HG02759 (cell line): Measurements from ENCODE around the gene MYO10.
"Not testable (repeated sequence)": the region's sequence is repeated elsewhere in the genome, so short reads cannot be mapped to it uniquely, and the experiment has no call there.

Experiments used
- ATAC-seq: cut with Tn5 transposase; IDR thresholded peaks from one replicate; pipeline ENCODE4 v1.9.1; 2021; ENCODE audit warnings: mild to moderate bottlenecking, moderate library complexity; ENCODE audit not compliant: unreplicated experiment

The MYO10 gene

DNA sequence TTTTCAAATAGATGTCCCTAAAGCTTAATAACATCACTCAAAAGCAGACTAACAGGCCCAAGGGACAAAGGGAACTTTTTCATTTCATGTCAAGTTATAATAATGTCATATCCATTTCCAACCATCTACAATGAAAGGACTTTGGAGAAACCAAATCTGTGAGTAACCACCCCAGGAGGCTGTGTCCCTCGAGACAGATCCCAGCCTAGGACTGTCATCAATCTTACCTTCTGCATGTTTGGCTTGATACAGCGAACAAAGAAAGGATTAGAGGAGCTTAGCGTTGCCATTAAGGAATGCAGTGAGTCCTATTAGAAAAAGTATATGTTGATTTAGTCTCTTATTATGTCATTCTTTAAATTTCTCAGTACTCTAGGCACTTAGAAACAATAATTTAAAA lies 181.5 kb downstream of the MYO10 start:
- ATAC-seq, result no peak

DNA sequence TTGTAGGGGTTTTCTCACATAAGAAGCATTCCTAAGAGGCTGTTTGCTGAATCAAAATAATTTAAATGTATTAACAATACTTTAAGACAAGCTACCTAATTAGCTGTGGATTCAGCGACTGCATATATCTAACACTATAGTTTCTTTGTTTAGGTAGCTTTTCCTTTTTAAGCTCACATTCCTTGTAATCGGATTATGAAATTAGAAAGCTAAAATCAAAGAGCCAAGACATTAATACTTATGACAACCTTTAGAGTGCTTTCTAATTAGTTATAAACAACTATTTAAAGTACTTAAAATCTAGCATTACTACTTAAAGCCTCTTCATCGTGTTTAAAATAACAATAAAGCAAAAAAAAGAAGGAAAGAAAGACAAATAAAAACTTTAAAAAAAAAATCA lies 182.0 kb downstream of the MYO10 start:
- ATAC-seq, result no peak

DNA sequence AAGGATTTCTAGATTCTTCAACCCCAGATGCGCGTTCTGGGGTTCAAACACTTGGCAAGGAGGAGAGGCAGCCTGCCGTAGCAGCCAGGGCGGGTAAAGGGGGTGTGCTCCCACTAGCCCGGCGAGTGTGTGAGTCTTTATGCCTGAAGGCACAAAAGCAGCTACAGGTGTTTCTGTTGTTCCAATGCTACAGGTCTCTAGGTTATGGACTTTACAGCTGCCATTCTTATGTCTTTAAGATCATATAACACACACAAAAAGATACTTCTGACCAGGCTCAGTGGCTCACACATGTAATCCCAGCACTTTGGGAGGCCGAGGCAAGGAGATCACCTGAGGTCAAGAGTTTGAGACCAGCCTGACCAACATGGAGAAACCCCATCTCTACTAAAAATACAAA lies 185.6 kb downstream of the MYO10 start:
- no peak for ATAC-seq

DNA sequence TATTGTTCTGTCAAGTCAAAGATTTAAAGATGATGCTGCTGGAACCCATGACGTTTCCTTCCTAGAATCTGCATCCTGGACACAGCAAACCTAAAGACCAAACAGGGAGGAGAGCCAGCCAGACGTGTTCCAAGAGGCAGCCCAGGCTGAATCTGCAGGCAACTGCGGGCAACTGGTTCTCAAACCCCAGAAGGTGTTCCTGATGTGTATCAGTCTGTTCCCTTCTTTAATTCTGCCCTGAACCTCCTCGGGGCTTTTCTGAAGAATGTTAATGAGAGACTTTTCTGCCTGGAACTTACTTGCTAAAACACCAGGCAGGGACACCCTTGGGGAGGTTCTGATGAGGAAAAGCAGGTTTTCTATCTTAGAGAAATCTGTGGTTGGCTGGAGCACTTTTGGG lies 186.5 kb downstream of the MYO10 start:
- ATAC-seq, result no peak

DNA sequence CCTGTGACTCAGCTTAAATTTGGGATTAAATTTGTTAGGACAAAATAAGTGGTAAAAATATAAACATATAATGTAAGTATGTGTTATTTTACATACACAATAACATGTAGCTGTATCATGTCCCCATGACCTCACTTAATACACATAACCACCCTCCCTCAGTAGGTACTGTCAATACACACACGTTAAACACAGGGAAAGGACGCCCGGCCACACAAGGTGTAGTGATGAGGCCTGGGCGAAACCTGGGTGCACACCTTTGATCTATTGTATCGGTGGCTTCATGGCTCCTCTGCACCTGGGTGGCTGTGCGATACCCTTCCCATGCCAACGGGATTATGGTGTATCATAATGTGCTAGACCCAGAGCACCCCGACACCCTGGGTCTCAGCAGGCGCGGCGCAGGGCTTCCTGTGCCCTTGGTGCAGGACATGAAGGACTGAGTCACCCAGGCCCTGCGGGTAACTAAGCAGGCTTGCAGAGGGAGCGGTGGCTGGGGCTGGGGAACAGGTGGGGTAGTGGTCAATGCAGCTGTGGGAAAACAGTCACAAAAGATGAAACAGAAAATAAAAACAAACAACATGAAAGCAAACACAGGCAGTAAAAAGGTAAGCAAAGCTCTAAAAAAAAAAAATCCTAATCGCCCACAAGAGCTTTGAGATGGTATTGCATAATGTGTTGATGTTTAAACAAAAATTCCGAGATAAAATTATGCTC lies 191.8 kb downstream of the MYO10 start:
- ATAC-seq, result no peak

DNA sequence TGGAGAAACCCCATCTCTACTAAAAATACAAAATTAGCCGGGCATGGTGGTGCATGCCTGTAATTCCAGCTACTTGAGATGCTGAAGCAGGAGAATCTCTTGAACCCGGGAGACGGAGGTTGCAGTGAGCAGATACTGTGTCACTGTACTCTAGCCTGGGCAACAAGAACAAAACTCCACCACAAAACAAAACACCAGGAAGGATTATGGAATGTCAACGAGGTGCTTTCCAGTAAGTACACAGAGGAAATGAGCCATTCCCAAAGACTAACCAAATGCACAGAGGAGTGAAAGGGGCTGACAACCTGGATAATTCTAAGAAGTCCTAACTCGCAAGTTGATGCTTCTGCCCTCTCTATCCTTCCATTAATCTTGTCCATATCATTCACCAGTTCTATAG lies 193.2 kb downstream of the MYO10 start:
- ATAC-seq, result no peak

DNA sequence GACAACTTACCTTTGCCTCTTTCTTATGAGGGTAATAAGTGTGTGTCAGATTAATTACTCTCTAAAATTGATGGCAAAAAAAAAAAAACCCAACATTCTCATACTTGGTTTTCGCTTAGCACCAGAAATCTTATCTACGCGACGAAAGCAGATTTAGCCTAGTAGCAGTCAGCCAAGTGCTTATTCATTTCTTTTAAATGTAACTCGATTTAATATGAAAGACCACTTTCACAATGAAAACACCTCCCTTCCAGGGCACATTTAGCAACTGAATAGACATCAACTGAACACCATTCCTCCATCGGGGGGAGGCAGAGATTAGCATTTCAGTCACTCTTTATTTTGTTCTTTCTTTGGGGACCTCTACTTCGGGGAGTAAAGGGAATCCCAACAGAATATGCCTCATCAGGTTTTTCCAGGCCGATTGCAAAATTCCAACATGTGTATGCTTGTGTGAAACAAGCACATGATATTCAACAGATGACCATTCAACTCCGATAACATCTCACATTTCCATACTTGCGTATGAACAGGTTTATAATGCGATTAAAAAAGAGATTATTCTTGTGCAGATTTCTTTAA lies 195.2 kb downstream of the MYO10 start:
- ATAC-seq, result no peak

DNA sequence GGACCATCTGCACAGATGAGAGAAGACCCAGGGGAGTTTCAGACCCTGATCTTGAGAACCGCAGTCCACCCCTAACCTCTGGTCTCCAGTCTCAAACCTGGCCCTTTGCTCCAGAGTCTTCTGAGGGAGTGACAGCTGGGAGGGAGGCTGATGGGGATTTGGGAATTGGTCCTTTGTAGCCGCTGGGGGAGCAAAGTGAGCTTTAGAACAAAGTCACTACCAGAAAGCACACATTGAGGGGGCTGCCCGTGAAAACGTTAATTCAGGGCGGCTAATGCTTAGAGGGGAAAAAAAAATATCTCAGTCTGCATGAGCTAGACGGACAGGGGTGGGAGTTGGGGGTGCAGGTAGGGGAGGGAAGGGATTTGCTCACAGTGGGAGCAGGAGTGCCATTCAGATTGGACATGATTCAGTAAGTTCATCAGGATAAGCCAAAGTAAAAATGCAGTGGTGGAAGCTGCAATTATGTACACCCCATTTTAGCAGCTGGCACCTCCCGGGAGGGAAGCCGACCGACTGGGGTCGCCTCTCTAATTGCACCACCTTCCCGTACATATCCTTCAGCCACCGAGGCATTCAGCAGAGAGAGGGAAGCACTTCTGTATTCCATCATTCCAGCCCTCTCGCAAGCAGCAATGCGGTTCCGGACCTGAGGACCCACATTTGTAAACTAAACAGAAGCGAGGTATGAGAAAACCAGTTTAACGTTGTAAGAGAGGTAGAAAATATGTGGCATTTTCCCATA lies 195.8 kb downstream of the MYO10 start:
- ATAC-seq, result no peak

DNA sequence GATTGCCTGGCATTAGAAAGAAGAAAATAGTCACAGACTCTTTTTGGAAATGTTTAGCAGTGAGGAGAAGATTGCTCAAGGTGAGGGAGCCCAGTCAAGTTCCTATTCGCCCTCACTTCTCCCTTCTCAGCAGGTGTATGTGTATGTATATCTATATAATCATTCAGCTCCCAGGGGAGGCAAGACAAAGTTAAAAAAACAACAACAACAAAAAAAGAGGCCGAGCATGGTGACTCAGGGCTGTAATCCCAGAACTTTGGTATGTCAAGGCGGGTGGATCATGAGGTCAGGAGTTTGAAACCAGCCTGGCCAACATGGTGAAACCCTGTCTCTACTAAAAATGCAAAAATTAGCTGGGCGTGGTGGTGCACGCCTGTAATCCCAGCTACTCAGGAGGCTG lies 197.7 kb downstream of the MYO10 start:
- not testable (repeated sequence) for ATAC-seq

DNA sequence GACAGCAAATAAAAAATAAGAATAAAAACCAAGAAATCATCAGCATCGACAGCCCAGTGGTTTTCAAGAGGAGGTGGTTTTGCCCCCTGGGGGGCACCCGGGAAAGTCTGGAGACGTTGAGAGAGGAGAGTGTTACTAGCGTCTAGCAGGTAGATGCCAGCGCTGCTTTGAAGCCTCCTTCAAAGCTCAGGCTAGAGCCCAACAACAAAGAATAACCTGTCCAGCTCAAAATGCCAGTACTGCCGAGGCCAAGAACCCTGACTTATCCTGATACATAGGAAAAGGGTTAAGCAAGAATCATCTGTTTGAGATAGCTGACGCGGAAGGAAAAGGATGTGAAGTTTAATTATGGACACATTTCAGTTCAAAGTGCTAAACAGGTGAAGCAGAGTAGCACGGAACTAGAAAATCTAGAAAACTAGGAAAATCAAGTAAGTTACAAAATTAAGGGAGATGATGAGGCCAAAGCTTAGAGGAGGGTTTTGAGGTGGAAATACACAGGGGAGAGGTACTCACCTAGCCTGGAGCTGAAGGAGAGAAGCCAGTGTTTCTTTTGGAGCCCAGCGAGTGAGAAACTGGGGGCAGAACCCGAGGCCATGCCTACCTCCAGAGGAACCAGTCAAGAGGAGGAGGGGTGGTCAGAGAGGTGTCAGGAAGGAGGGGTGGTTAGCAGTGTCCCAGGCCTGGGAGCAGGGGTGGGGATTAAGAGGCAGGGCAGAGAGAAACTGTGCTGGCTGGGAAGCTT lies 198.3 kb downstream of the MYO10 start:
- ATAC-seq, result no peak

DNA sequence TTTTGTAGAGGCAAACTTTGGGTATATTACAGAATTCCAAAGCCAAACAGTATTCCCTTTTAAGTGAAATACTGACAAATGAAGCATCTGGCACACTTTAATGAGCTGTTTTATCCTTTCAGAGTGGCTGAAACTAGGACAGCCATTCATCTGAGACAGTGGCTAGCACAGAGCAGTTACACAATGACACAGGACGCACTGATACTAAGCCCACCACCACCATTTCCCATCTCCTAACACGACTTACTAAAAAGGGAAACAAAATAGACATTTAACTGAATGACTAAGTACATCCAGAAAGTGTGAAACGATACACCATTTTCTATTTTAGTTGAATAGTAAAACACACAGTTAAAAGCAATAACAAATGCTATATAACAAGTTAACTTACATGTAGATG lies 198.9 kb downstream of the MYO10 start:
- no peak for ATAC-seq

DNA sequence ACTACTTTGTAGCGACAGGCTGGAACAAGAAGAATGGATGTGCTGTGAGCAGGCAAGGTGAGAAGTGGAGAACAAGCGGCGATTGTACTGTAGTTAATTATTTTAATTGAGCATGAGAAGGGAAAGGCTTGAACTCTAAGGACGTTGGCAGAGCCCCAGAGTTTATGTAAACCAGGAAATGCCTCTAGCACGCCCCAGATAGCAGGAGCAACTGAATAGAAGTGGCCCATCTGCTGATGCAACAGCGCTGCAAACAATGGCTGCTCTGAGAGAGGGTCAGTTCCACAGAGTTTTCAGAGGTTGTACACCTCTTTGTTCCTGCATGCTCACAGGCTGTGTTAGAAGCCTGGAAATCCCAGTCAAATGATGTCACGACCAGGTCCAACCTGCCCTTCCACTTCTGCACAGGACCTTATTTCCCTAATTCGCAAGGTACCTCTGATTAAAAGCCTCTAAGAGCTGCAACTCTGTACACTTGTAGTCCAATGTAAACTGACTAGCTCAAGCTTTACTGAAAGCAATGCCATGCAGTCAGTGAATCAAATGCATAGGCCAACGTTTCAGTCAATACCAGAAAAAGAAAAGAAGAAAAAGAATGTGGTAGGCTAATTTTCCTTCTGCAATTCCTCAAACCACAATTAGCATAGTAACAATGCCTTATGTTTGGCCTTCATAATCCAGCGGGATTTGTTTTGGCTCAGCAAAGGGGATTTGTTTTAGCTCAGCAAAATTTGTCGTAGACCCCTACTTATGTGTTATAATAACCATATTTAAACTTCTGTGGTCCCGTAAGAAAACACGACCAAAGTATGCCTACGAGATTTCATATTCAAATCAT lies 199.7 kb downstream of the MYO10 start:
- no peak for ATAC-seq

DNA sequence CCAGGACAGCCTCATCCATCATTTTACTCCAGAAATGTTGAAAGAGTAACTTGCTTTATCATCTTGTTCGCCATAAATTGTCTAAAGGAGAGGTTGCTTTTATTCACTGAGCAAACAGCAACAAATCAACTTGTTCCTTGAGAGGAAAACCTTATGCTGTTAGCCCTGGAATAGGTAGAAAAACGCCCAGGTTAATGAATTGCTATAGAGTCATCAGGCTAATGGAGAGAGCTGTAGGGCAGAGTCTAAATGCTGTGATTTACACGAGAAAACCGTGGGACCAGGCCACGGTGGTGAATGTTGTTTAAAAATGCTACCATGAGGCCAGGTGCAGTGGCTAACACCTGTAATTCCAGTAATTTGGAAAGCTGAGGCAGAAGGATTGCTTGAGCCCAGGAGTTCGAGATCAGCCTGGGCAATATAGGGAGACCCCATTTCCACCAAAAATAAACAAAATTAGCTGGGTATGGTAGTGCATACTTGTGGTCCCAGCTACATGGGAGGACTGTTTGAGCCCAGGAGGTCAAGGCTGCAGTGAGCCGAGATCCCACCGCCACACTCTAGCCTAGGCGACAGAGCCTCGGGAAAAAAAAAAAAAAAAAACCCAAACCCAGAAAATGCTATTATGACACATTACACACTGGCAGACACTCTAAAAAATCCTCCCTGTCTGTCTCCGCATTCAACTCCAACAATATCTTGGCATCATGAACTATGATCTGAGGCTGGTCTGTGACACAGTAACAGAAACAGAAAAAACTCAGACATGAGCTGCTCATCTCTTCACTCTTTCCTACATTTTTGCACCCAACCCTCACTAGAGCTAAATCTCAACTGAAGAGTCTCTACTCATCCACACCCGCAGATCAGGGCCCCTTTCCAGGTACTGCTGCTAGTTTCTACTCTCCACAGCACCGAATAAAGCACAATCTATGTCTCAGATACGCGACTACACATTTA lies 200.7 kb downstream of the MYO10 start:
- no peak for ATAC-seq

DNA sequence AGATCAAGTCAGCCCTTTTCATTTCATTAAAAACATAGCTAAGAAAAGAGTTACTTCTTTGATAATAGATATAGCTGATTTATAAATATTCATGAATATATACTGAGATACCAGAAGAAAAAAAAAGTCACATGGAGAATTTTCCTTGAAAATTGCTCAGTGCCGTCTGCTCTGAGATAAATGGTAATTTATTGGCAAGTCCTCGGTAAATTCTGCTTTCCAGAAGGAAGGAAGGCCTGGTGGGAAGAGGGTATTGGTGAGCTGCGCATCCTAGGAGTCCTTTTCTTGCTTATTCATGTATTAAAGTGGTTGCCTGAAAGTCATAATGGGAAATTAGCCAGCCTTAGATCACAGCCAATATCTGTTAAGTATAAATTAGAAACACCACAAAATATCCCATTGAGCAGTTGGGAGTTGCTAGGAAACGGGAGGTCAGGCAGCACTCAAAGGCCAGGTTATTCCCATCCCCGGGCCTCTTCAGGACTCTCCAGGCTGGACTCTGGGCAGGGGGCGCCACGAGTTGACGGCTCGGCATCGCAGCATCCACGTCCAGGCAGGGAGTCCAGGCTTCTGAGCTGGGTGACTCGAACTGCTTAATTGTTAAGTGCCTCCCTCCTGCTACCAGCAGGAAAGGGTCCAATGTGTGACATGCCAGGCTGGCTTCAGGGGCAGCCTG lies 202.6 kb downstream of the MYO10 start:
- no peak for ATAC-seq

DNA sequence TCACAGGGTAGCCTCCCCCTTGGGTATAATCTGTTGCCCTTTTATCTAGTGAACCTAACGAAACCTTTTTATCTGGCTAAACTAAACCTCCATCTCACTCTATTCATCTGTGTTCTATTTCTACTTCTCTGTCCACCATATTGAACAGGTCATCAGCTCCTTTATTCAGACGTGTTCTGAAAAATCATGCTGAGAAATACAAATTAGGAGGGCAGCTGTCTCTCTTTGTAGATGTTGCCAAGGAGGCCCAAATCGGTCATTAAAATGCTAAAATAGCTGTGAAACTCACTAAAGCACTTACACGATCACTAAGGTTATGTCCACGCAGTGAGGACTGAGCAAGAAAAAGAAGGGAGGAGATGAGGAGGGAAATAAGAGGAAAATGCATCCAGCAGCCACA lies 203.7 kb downstream of the MYO10 start:
- ATAC-seq, result no peak

DNA sequence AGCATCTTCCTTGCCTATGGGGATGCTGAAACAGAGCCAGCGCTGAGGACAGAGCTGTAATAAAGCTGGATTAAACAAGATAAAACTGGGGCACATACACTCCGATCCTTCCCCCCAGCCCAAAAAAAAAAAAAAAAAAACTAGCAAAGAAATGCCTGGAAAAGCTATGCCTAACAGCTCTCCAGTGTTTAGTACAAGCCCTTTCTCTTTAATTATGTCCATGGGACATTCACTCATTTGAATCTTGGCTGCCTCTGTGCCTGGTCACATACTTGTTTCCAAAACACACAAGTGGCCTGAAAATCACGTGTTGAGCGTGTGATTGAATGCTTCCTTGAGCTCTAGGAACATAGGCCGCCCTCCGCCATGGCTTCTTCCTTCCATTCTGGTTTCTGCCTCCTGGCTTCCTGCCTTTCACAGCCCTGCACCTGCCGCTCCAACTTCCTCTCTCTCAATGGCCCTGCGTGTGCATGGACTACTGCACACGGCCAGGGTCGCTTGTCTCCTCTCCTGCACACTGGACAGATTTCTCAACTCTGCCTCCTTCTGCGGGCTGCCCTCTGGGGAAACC lies 208.2 kb downstream of the MYO10 start:
- no peak for ATAC-seq

DNA sequence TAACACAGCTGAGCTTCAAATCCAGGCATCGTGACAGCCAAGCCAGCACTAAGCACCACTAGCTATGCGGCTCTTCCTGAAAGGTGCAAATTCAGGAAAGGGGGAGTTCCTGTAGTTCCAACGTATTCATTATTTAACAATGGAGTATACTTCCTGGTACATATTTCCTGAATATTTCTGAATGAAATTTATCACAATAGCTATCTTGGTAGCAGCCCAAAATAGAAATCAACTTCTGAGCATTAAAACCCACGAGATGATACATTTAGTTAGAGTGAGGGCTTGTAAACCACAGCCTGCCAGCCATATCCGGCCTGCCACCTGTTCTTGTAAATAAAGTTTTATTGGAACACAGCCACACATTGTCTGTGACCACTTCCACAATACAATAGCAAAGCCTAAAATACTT lies 209.5 kb downstream of the MYO10 start:
- no peak for ATAC-seq

DNA sequence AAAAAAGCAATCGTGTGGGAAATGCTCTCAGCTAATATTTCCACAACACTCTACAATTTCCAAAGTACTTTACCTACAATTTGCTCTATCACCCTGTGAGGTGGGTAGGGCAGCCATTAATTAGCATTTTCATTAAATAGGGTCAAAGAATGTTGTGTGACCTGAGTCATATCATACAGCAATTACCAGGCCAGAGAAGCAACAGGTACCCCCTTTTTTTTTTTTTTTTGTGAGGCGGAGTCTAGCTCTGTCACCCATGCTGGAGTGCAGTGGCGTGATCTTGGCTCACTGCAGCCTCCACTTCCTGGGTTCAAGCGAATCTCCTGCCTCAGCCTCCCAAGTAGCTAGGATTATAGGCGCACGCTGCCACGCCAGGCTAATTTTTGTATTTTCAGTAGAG lies 210.5 kb downstream of the MYO10 start:
- ATAC-seq, result no peak

DNA sequence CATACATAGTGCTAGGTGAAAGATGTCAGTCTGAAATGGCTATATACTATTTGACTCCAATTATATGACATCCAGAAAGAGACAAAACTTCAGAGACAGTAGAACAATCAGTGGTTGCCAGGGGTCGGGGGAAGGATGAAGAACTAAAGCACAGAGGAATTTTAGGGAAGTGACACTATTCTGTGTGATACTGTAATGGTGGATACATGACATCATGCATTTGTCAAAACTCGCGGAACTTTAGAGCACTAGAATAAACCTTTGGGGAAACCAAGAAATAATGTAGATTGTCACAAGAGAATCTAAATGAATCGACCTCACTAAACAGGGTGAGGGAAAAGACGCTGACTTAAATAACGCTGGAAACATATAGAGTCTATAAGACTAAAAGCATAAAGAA lies 212.3 kb downstream of the MYO10 start:
- no peak for ATAC-seq
